K562 (cell line): ENCODE results near the gene TRNP1. TPM values are rescaled to one million over a fixed set of nuclear protein-coding genes. Genes with fewer than 3 reads are reported as not detected.
A peak's percentile ranks its signal among the peaks of the same experiment; 100 is the strongest.

ENCODE experiments used
- ATAC-seq: fragments of 200-7000 bp; cut with Tn5 transposase; 3 replicates; pipeline ENCODE4 v1.9.1; 2020; ENCODE audit warnings: moderate library complexity
- BruUV-seq: library from RNA; stranded (reverse); fragments of 400-500 nt; replicated peaks from 2 replicates; lab custom pipeline; 2021; lab: Mats Ljungman, UMichigan
- CTCF ChIA-PET: fragments of 300-600 bp; formaldehyde crosslinking; extraction: SDS; loops from one replicate; lab custom pipeline; 2021; ENCODE audit warnings: low intra/inter-chr PET ratio; lab: Yijun Ruan, JAX
- POLR2A ChIA-PET: fragments of 300-600, 350-650 bp; sonication (Branson Sonifier 250); formaldehyde crosslinking; extraction: SDS; loops from one replicate; lab custom pipeline; 2021; ENCODE audit warnings: antibody characterized with exemption, inconsistent platforms; lab: Yijun Ruan, JAX
- DNase-seq, 4 experiments: peaks; one replicate each; pipeline versions ENCODE4 v3.0.0 to v3.0.0-alpha.2; 2011 to 2018; ENCODE audit warnings: low spot score in 3 of 4, mixed read lengths in 3 of 4; ENCODE audit errors: extremely low read depth in 1 of 4
- FAIRE-seq: peaks from 2 replicates; lab custom pipeline; 2011; peaks lifted over from hg19 to GRCh38; lab: Jason Lieb, UNC
- H2AFZ ChIP-seq: 2 replicates; pipeline ENCODE4 v1.6.0; 2011; ENCODE audit warnings: low read depth, low read length, control low read depth, inconsistent platforms
- H3K27ac ChIP-seq: fragments of 200-600 bp; 3 replicates; pipeline ENCODE4 v1.8.0; 2011; ENCODE audit warnings: low read depth, mild to moderate bottlenecking, control low read depth, inconsistent platforms, low read length, moderate library complexity, mixed read lengths; ENCODE audit errors: extremely low read depth
- H3K27me3 ChIP-seq, 2 experiments: fragments of 300-600 bp in 1 of 2; 2 replicates in 1 of 2; 3 replicates in 1 of 2; pipeline versions ENCODE4 v1.6.0 to v1.8.0; 2011; ENCODE audit warnings: inconsistent platforms in 2 of 2, low read length in 2 of 2, mild to moderate bottlenecking in 1 of 2, mixed read lengths in 1 of 2, moderate library complexity in 1 of 2; ENCODE audit not compliant: control insufficient read depth in 2 of 2, insufficient read depth in 2 of 2
- H3K36me3 ChIP-seq: fragments of 300-600 bp; 3 replicates; pipeline ENCODE4 v1.8.0; 2011; ENCODE audit warnings: mild to moderate bottlenecking, low read length, inconsistent platforms; ENCODE audit not compliant: control insufficient read depth, insufficient read depth
- H3K4me1 ChIP-seq, 2 experiments: fragments of 200-600 bp in 1 of 2; replicated peaks in 1 of 2; 2 replicates in 1 of 2; 3 replicates in 1 of 2; pipeline versions ENCODE4 v1.5.1 to v1.8.0; 2011; ENCODE audit warnings: inconsistent platforms in 2 of 2, low read length in 2 of 2, mild to moderate bottlenecking in 1 of 2, mixed read lengths in 1 of 2, moderate library complexity in 1 of 2; ENCODE audit not compliant: control insufficient read depth in 2 of 2, insufficient read depth in 2 of 2
- H3K4me2 ChIP-seq: 2 replicates; pipeline ENCODE4 v1.6.1; 2011; ENCODE audit warnings: low read length, control low read depth, inconsistent platforms, mixed read lengths; ENCODE audit not compliant: insufficient read depth
- H3K4me3 ChIP-seq: fragments of 200-600 bp; sonication (generic), shearing (Covaris generic); 2 replicates; pipeline ENCODE4 v1.5.1; 2016; ENCODE audit warnings: control low read depth, inconsistent platforms
- H3K79me2 ChIP-seq: fragments of 200-600 bp; 3 replicates; pipeline ENCODE4 v1.8.0; 2011; ENCODE audit warnings: low read length, inconsistent platforms; ENCODE audit not compliant: control insufficient read depth, insufficient read depth
- H3K9ac ChIP-seq, 2 experiments: 2 replicates each; pipeline versions ENCODE4 v1.6.0 to v1.6.1; 2011; ENCODE audit warnings: low read depth in 2 of 2, low read length in 2 of 2, control low read depth in 1 of 2, inconsistent platforms in 1 of 2, mild to moderate bottlenecking in 1 of 2, mixed read lengths in 1 of 2; ENCODE audit not compliant: insufficient read depth in 1 of 2
- H3K9me1 ChIP-seq: one replicate; pipeline ENCODE4 v1.6.0; 2011; ENCODE audit warnings: inconsistent platforms, mild to moderate bottlenecking, low read length, moderate library complexity; ENCODE audit not compliant: control insufficient read depth, insufficient read depth
- H3K9me3 ChIP-seq: replicated peaks from 2 replicates; pipeline ENCODE4 v1.5.1; 2011; ENCODE audit warnings: low read depth, low read length, inconsistent platforms; ENCODE audit not compliant: control insufficient read depth, insufficient read depth
- H4K20me1 ChIP-seq: replicated peaks from 2 replicates; pipeline ENCODE4 v1.6.1; 2011; ENCODE audit warnings: low read length, inconsistent platforms, mixed read lengths; ENCODE audit not compliant: control insufficient read depth, insufficient read depth
- AFF1 ChIP-seq, 2 experiments: fragments of 450-650 bp; IDR thresholded peaks; 2 replicates each; pipeline ENCODE4 v1.6.1; 2018; ENCODE audit warnings: mild to moderate bottlenecking in 2 of 2, low read depth in 1 of 2; ENCODE audit not compliant: partially characterized antibody in 2 of 2
- MAFK ChIP-seq: IDR thresholded peaks from 2 replicates; pipeline ENCODE4 v1.6.1; 2011; ENCODE audit warnings: low read length, improper control_type of control experiment
- WGBS: fragments of 100-300 bp; shearing (Covaris generic); methylation state at CpG from one replicate; pipeline ENCODE4 v1.1.6; 2016; ENCODE audit warnings: low coverage, mixed read lengths; ENCODE audit not compliant: insufficient coverage; ENCODE audit errors: missing lambda C conversion rate; 5-methylcytosine and 5-hydroxymethylcytosine counted together
- in situ Hi-C: fragments of 300-500 bp; cut with MboI; formaldehyde crosslinking; loops from 4 replicates; pipeline ENCODE4 v1.15.0; 2018; ENCODE audit warnings: inconsistent platforms, mixed read lengths
- intact Hi-C: fragments of 100-400 bp; cut with micrococcal nuclease; formaldehyde crosslinking; loops from 2 replicates; pipeline ENCODE4 v1.14.2; 2022
- polyA plus RNA-seq, 8 experiments: library from polyadenylated mRNA; depleted of rRNA in 4 of 8; stranded (reverse) in 5 of 8; unstranded in 3 of 8; fragments of >200 nt; fragmentation: Nextera tagmentation in 2 of 8; fragmentation: Illumina TruSeq in 1 of 8; extraction: Ambion mirVana in 2 of 8; extraction: Trizol in 1 of 8; gene quantifications; 2 replicates each; pipeline versions ENCODE4 v1.2.1 to v1.2.3, GENCODE V29; 2011 to 2014; ENCODE audit warnings: inconsistent platforms in 1 of 8, missing spikeins in 1 of 8
- total RNA-seq, 7 experiments: library from RNA; depleted of rRNA in 6 of 7; stranded (reverse); fragments of >200 nt in 6 of 7; fragmentation: Illumina TruSeq in 2 of 7; extraction: Trizol in 2 of 7; gene quantifications; 2 replicates each; pipeline versions ENCODE4 v1.2.1 to v1.2.3, GENCODE V29; 2011 to 2021; ENCODE audit warnings: low replicate concordance in 1 of 7
- TF ChIP-seq, protein P1 (sequence below), 2 experiments: fragments of 450-650 bp in 1 of 2; sonication (generic) in 1 of 2; formaldehyde crosslinking in 1 of 2; IDR thresholded peaks; 2 replicates each; pipeline versions ENCODE4 v1.7.1 to v1.9.0; 2016 to 2022; ENCODE audit warnings: inconsistent platforms in 1 of 2, mild to moderate bottlenecking in 1 of 2, missing genetic modification reagents in 1 of 2

Gene TRNP1
- total and polyA plus RNA-seq, 9 of the 15 experiments (the other 6 are each of a cell fraction or from before 2014, with no cell fraction given): 0.03 to 1.3 (median 0.95) TPM

- BruUV-seq: no TSS peak
- FAIRE-seq (no peak), DNase-seq (no peak), ATAC-seq (no peak)
- ChIA-PET POLR2A (interaction anchor here (0.7 kb wide), 1 partner anchor 31 kb away, joined by 4 read pairs; no protein-coding TSS in a partner anchor), CTCF (interaction anchor here (0.6 to 3.6 kb wide), 4 partner anchors 8 to 100 kb away, joined by 4 to 45 read pairs (median 17); no protein-coding TSS in a partner anchor)
- peaks cover 9 to 20% of the 10 kb centered on the region in 2 experiments; a peak in 4 of 5 replicates for H3K4me1 ChIP-seq
- H3K4me2 ChIP-seq: no peak overlapping the region
- intact Hi-C loops: no loop called here
- no peaks in the 10 kb centered on the region for H3K79me2 ChIP-seq
- 37% methylated on average over 11 of the region's 11 CpGs for WGBS
- no peak overlapping the region for H2AFZ ChIP-seq
- in situ Hi-C loops: loop anchor here (5.0 kb wide), 2 partner anchors 39 to 99 kb away; no protein-coding TSS in a partner anchor
- H3K4me3 ChIP-seq: no peak overlapping the region
- no peak overlapping the region for H3K9ac ChIP-seq
- no peaks in the 10 kb centered on the region for H3K9me3 ChIP-seq
- no peaks in the 10 kb centered on the region for H3K9me1 ChIP-seq
- no peaks in the 10 kb centered on the region for H3K36me3 ChIP-seq
- H3K27ac ChIP-seq: no peak overlapping the region
- H4K20me1 ChIP-seq: no peaks in the 10 kb centered on the region; the same call in 1 of the 2 replicates
- H3K27me3 ChIP-seq: peaks cover 2 to 12% of the 10 kb centered on the region in 2 experiments; a peak in 4 of 5 replicates
- no peak for TF ChIP-seq AFF1 (IDR thresholded peaks at IDR 0.05; ENCODE audit: low read depth in 1 of 2, partially characterized antibody in 2 of 2)
- TF ChIP-seq, protein P1, sequence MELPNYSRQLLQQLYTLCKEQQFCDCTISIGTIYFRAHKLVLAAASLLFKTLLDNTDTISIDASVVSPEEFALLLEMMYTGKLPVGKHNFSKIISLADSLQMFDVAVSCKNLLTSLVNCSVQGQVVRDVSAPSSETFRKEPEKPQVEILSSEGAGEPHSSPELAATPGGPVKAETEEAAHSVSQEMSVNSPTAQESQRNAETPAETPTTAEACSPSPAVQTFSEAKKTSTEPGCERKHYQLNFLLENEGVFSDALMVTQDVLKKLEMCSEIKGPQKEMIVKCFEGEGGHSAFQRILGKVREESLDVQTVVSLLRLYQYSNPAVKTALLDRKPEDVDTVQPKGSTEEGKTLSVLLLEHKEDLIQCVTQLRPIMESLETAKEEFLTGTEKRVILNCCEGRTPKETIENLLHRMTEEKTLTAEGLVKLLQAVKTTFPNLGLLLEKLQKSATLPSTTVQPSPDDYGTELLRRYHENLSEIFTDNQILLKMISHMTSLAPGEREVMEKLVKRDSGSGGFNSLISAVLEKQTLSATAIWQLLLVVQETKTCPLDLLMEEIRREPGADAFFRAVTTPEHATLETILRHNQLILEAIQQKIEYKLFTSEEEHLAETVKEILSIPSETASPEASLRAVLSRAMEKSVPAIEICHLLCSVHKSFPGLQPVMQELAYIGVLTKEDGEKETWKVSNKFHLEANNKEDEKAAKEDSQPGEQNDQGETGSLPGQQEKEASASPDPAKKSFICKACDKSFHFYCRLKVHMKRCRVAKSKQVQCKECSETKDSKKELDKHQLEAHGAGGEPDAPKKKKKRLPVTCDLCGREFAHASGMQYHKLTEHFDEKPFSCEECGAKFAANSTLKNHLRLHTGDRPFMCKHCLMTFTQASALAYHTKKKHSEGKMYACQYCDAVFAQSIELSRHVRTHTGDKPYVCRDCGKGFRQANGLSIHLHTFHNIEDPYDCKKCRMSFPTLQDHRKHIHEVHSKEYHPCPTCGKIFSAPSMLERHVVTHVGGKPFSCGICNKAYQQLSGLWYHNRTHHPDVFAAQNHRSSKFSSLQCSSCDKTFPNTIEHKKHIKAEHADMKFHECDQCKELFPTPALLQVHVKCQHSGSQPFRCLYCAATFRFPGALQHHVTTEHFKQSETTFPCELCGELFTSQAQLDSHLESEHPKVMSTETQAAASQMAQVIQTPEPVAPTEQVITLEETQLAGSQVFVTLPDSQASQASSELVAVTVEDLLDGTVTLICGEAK (IDR thresholded peaks at IDR 0.05): no peak
- TF ChIP-seq, protein P1 (CRISPR knock-in tag; IDR thresholded peaks at IDR 0.05): no peak
- 0 out of 2 replicates have a peak, but pooled peaks have one; percentile 2 for TF ChIP-seq MAFK
Observed at GRCh38 chr1:26998429-26999300, 5.2 kb downstream of the TRNP1 start.
